Measurements from ENCODE around the gene FOXP1. TPM values are rescaled to one million over a fixed set of nuclear protein-coding genes. Genes with fewer than 3 reads are reported as not detected.
A peak's percentile ranks its signal among the peaks of the same experiment; 100 is the strongest.

FOXP1 gene
- total RNA-seq, 1 experiment from 2014 or later: 75.3 TPM

GRCh38 chr3:71241981-71242560 is 341.5 kb downstream of the FOXP1 start:
- Histone ChIP-seq H3K4me1 (ENCODE audit: insufficient read depth, low read length) (peaks cover 16% of the 10 kb centered on the region; the same call in 1 of the 2 replicates), H2BK12ac (ENCODE audit: insufficient read length, low read depth, low read length) (no peak overlapping the region), H2BK120ac (ENCODE audit: low read depth, low read length, poor library complexity, severe bottlenecking) (no peak overlapping the region), H3K14ac (ENCODE audit: insufficient read depth, low read length) (no peak overlapping the region), H3K23ac (ENCODE audit: insufficient read length, low read depth, low read length) (no peak overlapping the region), H3K23me2 (ENCODE audit: insufficient read length, low read depth, low read length, poor library complexity, severe bottlenecking) (no peaks in the 10 kb centered on the region), H4K5ac (ENCODE audit: insufficient read length, low read depth, low read length) (no peak overlapping the region), H3K56ac (ENCODE audit: insufficient read length, low read depth, low read length) (no peak overlapping the region), H4K8ac (replicated peaks; ENCODE audit: insufficient read length, low read depth, low read length) (no peak overlapping the region), H2BK20ac (ENCODE audit: low read depth, low read length, poor library complexity, severe bottlenecking) (no peak overlapping the region), H3K18ac (ENCODE audit: insufficient read length, low read depth, low read length) (no peak overlapping the region), H4K91ac (ENCODE audit: insufficient read length, low read depth, low read length) (no peak overlapping the region), H2AFZ (ENCODE audit: low read length) (no peak overlapping the region), H2BK5ac (ENCODE audit: insufficient read length, low read length) (no peak overlapping the region), H3K9ac (ENCODE audit: extremely low read depth, insufficient read length, low read length) (no peak overlapping the region), H4K20me1 (ENCODE audit: control insufficient read depth, insufficient read depth, insufficient read length) (no peaks in the 10 kb centered on the region), H3K79me1 (ENCODE audit: insufficient read depth, low read depth, low read length, poor library complexity, severe bottlenecking) (no peaks in the 10 kb centered on the region), H3K79me2 (ENCODE audit: insufficient read depth, low read length) (no peaks in the 10 kb centered on the region; the same call in 1 of the 2 replicates), H3K4me2 (ENCODE audit: insufficient read depth, insufficient read length, low read length) (no peak overlapping the region), H2BK15ac (ENCODE audit: low read depth, low read length) (no peak overlapping the region), H3K27ac (ENCODE audit: insufficient read length, low read depth, low read length) (no peak overlapping the region), H3T11ph (ENCODE audit: low read length) (no peak overlapping the region), H3K27me3 (ENCODE audit: insufficient read depth, low read length) (no peaks in the 10 kb centered on the region), H3K4ac (ENCODE audit: low read depth, low read length) (no peak overlapping the region), H2AK5ac (ENCODE audit: insufficient read length, low read length) (no peak overlapping the region), H3K9me3 (ENCODE audit: control insufficient read depth, low read depth, low read length) (no peaks in the 10 kb centered on the region)
- Mint-ChIP-seq H3K27me3 (ENCODE audit: low read depth) (no peaks in the 10 kb centered on the region), H3K36me3 (ENCODE audit: insufficient read depth in 1 of 3, low read depth in 3 of 3) (peaks cover 0 to 5% (median 3%) of the 10 kb centered on the region in 3 experiments; a peak in 2 of 7 replicates), H3K27ac (peak overlapping the region in 1 of 3 experiments; percentile 37; a peak in 1 of 7 replicates), H3K4me3 (no peak overlapping the region), H3K4me1 (peaks cover 68 to 69% of the 10 kb centered on the region in 2 experiments), H3K9me3 (no peaks in the 10 kb centered on the region)
- no CpG with 5 or more reads among the region's 8 CpGs for WGBS (ENCODE audit: extremely low coverage, insufficient read length, low lambda C conversion rate)
- TF ChIP-seq CTCF (conservative IDR thresholded peaks at IDR 0.05): no peak
- no peak for DNase-seq

Data from H9 (cell line).